Measurements from ENCODE around the gene OR10A3.
A peak's percentile ranks its signal among the peaks of the same experiment; 100 is the strongest.
"Not testable (repeated sequence)": the region's sequence is repeated elsewhere in the genome, so short reads cannot be mapped to it uniquely, and the experiment has no call there.

The OR10A3 gene

GRCh38 chr11:7941608-7942007, at the start of gene OR10A3:
TSS of gene OR10A3 (minus strand) at chr11:7941708. CDS start at chr11:7939520, 2,188 bp downstream.
- no peaks in the 10 kb centered on the region for H4K20me1 ChIP-seq (ENCODE audit: insufficient read depth, low read length)
- no peak within 1 kb of the TSS for H2AFZ ChIP-seq (ENCODE audit: low read depth, low read length)
- no peak within 1 kb of the TSS for H3K4me2 ChIP-seq (ENCODE audit: insufficient read depth, low read length)
- no peaks in the 10 kb centered on the region for H3K79me2 ChIP-seq (ENCODE audit: insufficient read depth, low read length)
- ATAC-seq (ENCODE audit: insufficient read depth, low read depth) (no peak), DNase-seq (no peak)
- H3K9me3 ChIP-seq (ENCODE audit: insufficient read depth, low read length, severe bottlenecking), result no peaks in the 10 kb centered on the region
- TF ChIP-seq EZH2 (IDR thresholded peaks at IDR 0.05; ENCODE audit: borderline replicate concordance, low read depth, low read length, severe bottlenecking) (no peak), CTCF (IDR thresholded peaks at IDR 0.05; ENCODE audit: borderline replicate concordance, extremely low read depth, low read length, poor library complexity, severe bottlenecking) (no peak)
- H3K27ac ChIP-seq (ENCODE audit: low read length), result no peak within 1 kb of the TSS
- H3K36me3 ChIP-seq (ENCODE audit: insufficient read depth, low read length), result no peaks in the 10 kb centered on the region
- no peak within 1 kb of the TSS for H3K9ac ChIP-seq (ENCODE audit: low read depth, low read length)
- H3K27me3 ChIP-seq (ENCODE audit: insufficient read depth, low read length, poor library complexity), result peaks cover 3% of the 10 kb centered on the region
- H3K4me1 ChIP-seq (ENCODE audit: insufficient read depth, low read length), result no peaks in the 10 kb centered on the region
- no peak within 1 kb of the TSS for H3K4me3 ChIP-seq (ENCODE audit: low read depth in 1 of 2, low read length in 2 of 2)

GRCh38 chr11:7987560-7987883, 46.0 kb upstream of the OR10A3 start:
- DNase-seq, result not testable (repeated sequence)

GRCh38 chr11:7986768-7987559, 45.5 kb upstream of the OR10A3 start, which contains the start of gene EIF3F:
TSS of gene EIF3F (plus strand) at chr11:7987337. CDS start at chr11:7987353, 16 bp downstream.
- Histone ChIP-seq H4K20me1 (ENCODE audit: insufficient read depth, low read length) (peaks cover 16% of the 10 kb centered on the region; the same call in 1 of the 2 replicates), H3K27me3 (ENCODE audit: insufficient read depth, low read length, poor library complexity) (no peaks in the 10 kb centered on the region), H3K4me2 (ENCODE audit: insufficient read depth, low read length) (peak within 1 kb of the TSS; percentile 88), H3K79me2 (ENCODE audit: insufficient read depth, low read length) (peaks cover 45% of the 10 kb centered on the region), H3K4me1 (ENCODE audit: insufficient read depth, low read length) (peaks cover 39% of the 10 kb centered on the region), H2AFZ (ENCODE audit: low read depth, low read length) (peak within 1 kb of the TSS; percentile 99), H3K27ac (ENCODE audit: low read length) (peak within 1 kb of the TSS; percentile 72), H3K9me3 (ENCODE audit: insufficient read depth, low read length, severe bottlenecking) (no peaks in the 10 kb centered on the region), H3K9ac (ENCODE audit: low read depth, low read length) (peak within 1 kb of the TSS; percentile 63), H3K4me3 (ENCODE audit: low read depth in 1 of 2, low read length in 2 of 2) (peak within 1 kb of the TSS; percentile 56 to 89), H3K36me3 (ENCODE audit: insufficient read depth, low read length) (peaks cover 30% of the 10 kb centered on the region)
- peak; percentile 93 for DNase-seq
- peak; percentile 98 for ATAC-seq (ENCODE audit: insufficient read depth, low read depth)
- TF ChIP-seq CTCF (IDR thresholded peaks at IDR 0.05; ENCODE audit: borderline replicate concordance, extremely low read depth, low read length, poor library complexity, severe bottlenecking) (peak; percentile 81), EZH2 (IDR thresholded peaks at IDR 0.05; ENCODE audit: borderline replicate concordance, low read depth, low read length, severe bottlenecking) (no peak)

More at GRCh38 chr11:7987560-7987883, 46.0 kb upstream of the OR10A3 start:
- not testable (repeated sequence) for ATAC-seq (ENCODE audit: insufficient read depth, low read depth); H2AFZ ChIP-seq (ENCODE audit: low read depth, low read length); H3K27me3 ChIP-seq (ENCODE audit: insufficient read depth, low read length, poor library complexity); H3K9me3 ChIP-seq (ENCODE audit: insufficient read depth, low read length, severe bottlenecking)
- Histone ChIP-seq H3K36me3 (ENCODE audit: insufficient read depth, low read length) (peaks cover 36% of the 10 kb centered on the region), H4K20me1 (ENCODE audit: insufficient read depth, low read length) (peaks cover 16% of the 10 kb centered on the region; the same call in 1 of the 2 replicates), H3K79me2 (ENCODE audit: insufficient read depth, low read length) (peaks cover 45% of the 10 kb centered on the region), H3K4me1 (ENCODE audit: insufficient read depth, low read length) (peaks cover 39% of the 10 kb centered on the region), H3K27ac (ENCODE audit: low read length) (peak overlapping the region; percentile 65), H3K4me2 (ENCODE audit: insufficient read depth, low read length) (peak overlapping the region; percentile 88), H3K4me3 (ENCODE audit: low read depth in 1 of 2, low read length in 2 of 2) (peak overlapping the region; percentile 56 to 89), H3K9ac (ENCODE audit: low read depth, low read length) (peak overlapping the region; percentile 58)

- Histone ChIP-seq H4K20me1 (ENCODE audit: insufficient read depth, low read length) (peaks cover 5% of the 10 kb centered on the region; the same call in 1 of the 2 replicates), H3K4me1 (ENCODE audit: insufficient read depth, low read length) (peaks cover 25% of the 10 kb centered on the region), H3K27me3 (ENCODE audit: insufficient read depth, low read length, poor library complexity) (no peaks in the 10 kb centered on the region), H3K27ac (ENCODE audit: low read length) (no peak overlapping the region), H3K4me2 (ENCODE audit: insufficient read depth, low read length) (no peak overlapping the region), H2AFZ (ENCODE audit: low read depth, low read length) (no peak overlapping the region), H3K9ac (ENCODE audit: low read depth, low read length) (no peak overlapping the region), H3K79me2 (ENCODE audit: insufficient read depth, low read length) (peaks cover 23% of the 10 kb centered on the region), H3K4me3 (ENCODE audit: low read depth in 1 of 2, low read length in 2 of 2) (no peak overlapping the region), H3K9me3 (ENCODE audit: insufficient read depth, low read length, severe bottlenecking) (no peaks in the 10 kb centered on the region), H3K36me3 (ENCODE audit: insufficient read depth, low read length) (peaks cover 5% of the 10 kb centered on the region; the same call in 1 of the 2 replicates)
- TF ChIP-seq EZH2 (IDR thresholded peaks at IDR 0.05; ENCODE audit: borderline replicate concordance, low read depth, low read length, severe bottlenecking) (no peak), CTCF (IDR thresholded peaks at IDR 0.05; ENCODE audit: borderline replicate concordance, extremely low read depth, low read length, poor library complexity, severe bottlenecking) (no peak)
- ATAC-seq (ENCODE audit: insufficient read depth, low read depth) (no peak), DNase-seq (no peak)
Measured at GRCh38 chr11:7983832-7984590, 42.5 kb upstream of the OR10A3 start.
